Duodenal mucosa (tissue), 2 donors: ENCODE measurements around the gene MCM3AP.

Source experiments
- H3K27ac ChIP-seq: one replicate; pipeline ENCODE4 v1.7.0; 2013; ENCODE audit warnings: low read depth, low read length
- H3K27me3 ChIP-seq, 2 donors: one replicate each; pipeline ENCODE4 v1.7.0; 2013; ENCODE audit warnings: low read length in 2 of 2, control low read depth in 1 of 2; ENCODE audit not compliant: insufficient read depth in 2 of 2, control insufficient read depth in 1 of 2
- H3K36me3 ChIP-seq, 2 donors: one replicate each; pipeline ENCODE4 v1.7.0; 2013; ENCODE audit warnings: low read length in 2 of 2, control low read depth in 1 of 2; ENCODE audit not compliant: insufficient read depth in 2 of 2, control insufficient read depth in 1 of 2
- H3K4me1 ChIP-seq, 2 donors: one replicate each; pipeline ENCODE4 v1.7.0; 2013; ENCODE audit warnings: low read length in 2 of 2, control low read depth in 1 of 2; ENCODE audit not compliant: insufficient read depth in 2 of 2, control insufficient read depth in 1 of 2
- H3K4me3 ChIP-seq, 2 donors: one replicate each; pipeline ENCODE4 v1.7.0; 2013; ENCODE audit warnings: low read length in 2 of 2, low read depth in 1 of 2
- H3K9ac ChIP-seq, 2 donors: one replicate each; pipeline ENCODE4 v1.7.0; 2013; ENCODE audit warnings: low read length in 2 of 2, low read depth in 1 of 2
- H3K9me3 ChIP-seq, 2 donors: one replicate each; pipeline ENCODE4 v1.7.0; 2013; ENCODE audit warnings: low read length in 2 of 2, control low read depth in 1 of 2; ENCODE audit not compliant: control insufficient read depth in 1 of 2

Gene MCM3AP

GRCh38 chr21:46185716-46186115 is 99.7 kb downstream of the MCM3AP start:
- Histone ChIP-seq H3K4me3 (peak overlapping the region in 1 of 2 donors; percentile 90), H3K36me3 (peaks cover 5 to 7% of the 10 kb centered on the region in 2 donors), H3K27ac (no peak overlapping the region), H3K9ac (peak overlapping the region in 1 of 2 donors; percentile 79), H3K4me1 (peaks cover 0 to 8% of the 10 kb centered on the region in 2 donors), H3K27me3 (no peaks in the 10 kb centered on the region), H3K9me3 (no peaks in the 10 kb centered on the region)
